ENCODE measurements around the gene NME8. TPM values are rescaled to one million over a fixed set of nuclear protein-coding genes. Genes with fewer than 3 reads are reported as not detected.

NME8 gene
- polyA plus RNA-seq, 2 of the 4 experiments (the other 2 are of a cell fraction): not detected

DNA sequence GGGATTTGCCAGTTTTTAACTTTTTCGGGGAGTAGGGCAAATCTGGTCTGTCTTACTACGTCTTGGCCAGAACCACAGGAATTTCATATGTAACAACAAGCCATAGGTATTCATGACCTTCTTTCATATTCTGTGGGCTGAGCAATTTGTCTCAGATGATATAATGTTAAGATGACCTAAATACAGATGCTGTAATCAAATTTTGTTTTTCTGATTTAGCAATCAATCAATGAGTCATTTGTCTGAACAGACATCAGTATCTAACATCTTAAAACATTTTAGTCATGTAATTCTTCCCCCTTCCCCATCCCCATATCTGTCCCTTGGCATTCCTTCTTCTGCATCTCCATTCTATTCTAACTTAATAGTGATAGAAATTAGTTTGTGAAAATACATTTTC lies 24.8 kb upstream of the NME8 start:
- Histone ChIP-seq H3K4me1 (no peaks in the 10 kb centered on the region), H3K4me3 (no peak overlapping the region), H3K9me3 (peaks cover 16% of the 10 kb centered on the region; the same call in 2 of the 3 replicates), H3K4me2 (no peak overlapping the region), H3K27ac (no peak overlapping the region)
- WGBS (ENCODE audit: missing lambda C conversion rate): 27% methylated on average over 2 of the region's 2 CpGs
- ATAC-seq (no peak), FAIRE-seq (no peak), DNase-seq (ENCODE audit: low read depth in 1 of 2, low spot score in 1 of 2) (no peak)
- TF ChIP-seq CBX8 (IDR thresholded peaks at IDR 0.05) (no peak), ESRRA (IDR thresholded peaks at IDR 0.05; ENCODE audit: borderline replicate concordance, low read length) (no peak), HOXB13 (CRISPR knock-in tag; IDR thresholded peaks at IDR 0.05; ENCODE audit: low read depth) (no peak), ZSCAN20 (CRISPR knock-in tag; IDR thresholded peaks at IDR 0.05) (no peak), EHMT2 (IDR thresholded peaks at IDR 0.05; ENCODE audit: low read depth) (no peak), RARB (CRISPR knock-in tag; IDR thresholded peaks at IDR 0.05) (no peak), HOXB5 (CRISPR knock-in tag; IDR thresholded peaks at IDR 0.05) (no peak), EHF (CRISPR knock-in tag; IDR thresholded peaks at IDR 0.05) (no peak), JUNB (IDR thresholded peaks at IDR 0.05) (no peak), HOXA7 (CRISPR knock-in tag; IDR thresholded peaks at IDR 0.05) (no peak), SREBF2 (IDR thresholded peaks at IDR 0.05) (no peak), ZC3H11A (IDR thresholded peaks at IDR 0.05) (no peak)
- TF ChIP-seq, protein P1, sequence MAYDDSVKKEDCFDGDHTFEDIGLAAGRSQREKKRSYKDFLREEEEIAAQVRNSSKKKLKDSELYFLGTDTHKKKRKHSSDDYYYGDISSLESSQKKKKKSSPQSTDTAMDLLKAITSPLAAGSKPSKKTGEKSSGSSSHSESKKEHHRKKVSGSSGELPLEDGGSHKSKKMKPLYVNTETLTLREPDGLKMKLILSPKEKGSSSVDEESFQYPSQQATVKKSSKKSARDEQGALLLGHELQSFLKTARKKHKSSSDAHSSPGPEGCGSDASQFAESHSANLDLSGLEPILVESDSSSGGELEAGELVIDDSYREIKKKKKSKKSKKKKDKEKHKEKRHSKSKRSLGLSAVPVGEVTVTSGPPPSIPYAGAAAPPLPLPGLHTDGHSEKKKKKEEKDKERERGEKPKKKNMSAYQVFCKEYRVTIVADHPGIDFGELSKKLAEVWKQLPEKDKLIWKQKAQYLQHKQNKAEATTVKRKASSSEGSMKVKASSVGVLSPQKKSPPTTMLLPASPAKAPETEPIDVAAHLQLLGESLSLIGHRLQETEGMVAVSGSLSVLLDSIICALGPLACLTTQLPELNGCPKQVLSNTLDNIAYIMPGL (CRISPR knock-in tag; IDR thresholded peaks at IDR 0.05; ENCODE audit: borderline replicate concordance): no peak
- TF ChIP-seq, protein P2, sequence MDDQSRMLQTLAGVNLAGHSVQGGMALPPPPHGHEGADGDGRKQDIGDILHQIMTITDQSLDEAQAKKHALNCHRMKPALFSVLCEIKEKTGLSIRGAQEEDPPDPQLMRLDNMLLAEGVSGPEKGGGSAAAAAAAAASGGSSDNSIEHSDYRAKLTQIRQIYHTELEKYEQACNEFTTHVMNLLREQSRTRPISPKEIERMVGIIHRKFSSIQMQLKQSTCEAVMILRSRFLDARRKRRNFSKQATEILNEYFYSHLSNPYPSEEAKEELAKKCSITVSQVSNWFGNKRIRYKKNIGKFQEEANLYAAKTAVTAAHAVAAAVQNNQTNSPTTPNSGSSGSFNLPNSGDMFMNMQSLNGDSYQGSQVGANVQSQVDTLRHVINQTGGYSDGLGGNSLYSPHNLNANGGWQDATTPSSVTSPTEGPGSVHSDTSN (IDR thresholded peaks at IDR 0.05): no peak
- TF ChIP-seq, protein P3, sequence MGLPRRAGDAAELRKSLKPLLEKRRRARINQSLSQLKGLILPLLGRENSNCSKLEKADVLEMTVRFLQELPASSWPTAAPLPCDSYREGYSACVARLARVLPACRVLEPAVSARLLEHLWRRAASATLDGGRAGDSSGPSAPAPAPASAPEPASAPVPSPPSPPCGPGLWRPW (IDR thresholded peaks at IDR 0.05): no peak
- TF ChIP-seq, protein P4, sequence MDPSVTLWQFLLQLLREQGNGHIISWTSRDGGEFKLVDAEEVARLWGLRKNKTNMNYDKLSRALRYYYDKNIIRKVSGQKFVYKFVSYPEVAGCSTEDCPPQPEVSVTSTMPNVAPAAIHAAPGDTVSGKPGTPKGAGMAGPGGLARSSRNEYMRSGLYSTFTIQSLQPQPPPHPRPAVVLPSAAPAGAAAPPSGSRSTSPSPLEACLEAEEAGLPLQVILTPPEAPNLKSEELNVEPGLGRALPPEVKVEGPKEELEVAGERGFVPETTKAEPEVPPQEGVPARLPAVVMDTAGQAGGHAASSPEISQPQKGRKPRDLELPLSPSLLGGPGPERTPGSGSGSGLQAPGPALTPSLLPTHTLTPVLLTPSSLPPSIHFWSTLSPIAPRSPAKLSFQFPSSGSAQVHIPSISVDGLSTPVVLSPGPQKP (IDR thresholded peaks at IDR 0.05; ENCODE audit: low read depth, low read length): no peak
- TF ChIP-seq, protein P5, sequence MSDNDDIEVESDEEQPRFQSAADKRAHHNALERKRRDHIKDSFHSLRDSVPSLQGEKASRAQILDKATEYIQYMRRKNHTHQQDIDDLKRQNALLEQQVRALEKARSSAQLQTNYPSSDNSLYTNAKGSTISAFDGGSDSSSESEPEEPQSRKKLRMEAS (IDR thresholded peaks at IDR 0.05): no peak
- TF ChIP-seq, protein P6, sequence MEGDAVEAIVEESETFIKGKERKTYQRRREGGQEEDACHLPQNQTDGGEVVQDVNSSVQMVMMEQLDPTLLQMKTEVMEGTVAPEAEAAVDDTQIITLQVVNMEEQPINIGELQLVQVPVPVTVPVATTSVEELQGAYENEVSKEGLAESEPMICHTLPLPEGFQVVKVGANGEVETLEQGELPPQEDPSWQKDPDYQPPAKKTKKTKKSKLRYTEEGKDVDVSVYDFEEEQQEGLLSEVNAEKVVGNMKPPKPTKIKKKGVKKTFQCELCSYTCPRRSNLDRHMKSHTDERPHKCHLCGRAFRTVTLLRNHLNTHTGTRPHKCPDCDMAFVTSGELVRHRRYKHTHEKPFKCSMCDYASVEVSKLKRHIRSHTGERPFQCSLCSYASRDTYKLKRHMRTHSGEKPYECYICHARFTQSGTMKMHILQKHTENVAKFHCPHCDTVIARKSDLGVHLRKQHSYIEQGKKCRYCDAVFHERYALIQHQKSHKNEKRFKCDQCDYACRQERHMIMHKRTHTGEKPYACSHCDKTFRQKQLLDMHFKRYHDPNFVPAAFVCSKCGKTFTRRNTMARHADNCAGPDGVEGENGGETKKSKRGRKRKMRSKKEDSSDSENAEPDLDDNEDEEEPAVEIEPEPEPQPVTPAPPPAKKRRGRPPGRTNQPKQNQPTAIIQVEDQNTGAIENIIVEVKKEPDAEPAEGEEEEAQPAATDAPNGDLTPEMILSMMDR (IDR thresholded peaks at IDR 0.05): no peak
- CTCF ChIA-PET: interaction anchor here (1.0 kb wide), 1 partner anchor 91 kb away, joined by 3 read pairs; no protein-coding TSS in a partner anchor
- POLR2A ChIA-PET: no interaction called here

DNA sequence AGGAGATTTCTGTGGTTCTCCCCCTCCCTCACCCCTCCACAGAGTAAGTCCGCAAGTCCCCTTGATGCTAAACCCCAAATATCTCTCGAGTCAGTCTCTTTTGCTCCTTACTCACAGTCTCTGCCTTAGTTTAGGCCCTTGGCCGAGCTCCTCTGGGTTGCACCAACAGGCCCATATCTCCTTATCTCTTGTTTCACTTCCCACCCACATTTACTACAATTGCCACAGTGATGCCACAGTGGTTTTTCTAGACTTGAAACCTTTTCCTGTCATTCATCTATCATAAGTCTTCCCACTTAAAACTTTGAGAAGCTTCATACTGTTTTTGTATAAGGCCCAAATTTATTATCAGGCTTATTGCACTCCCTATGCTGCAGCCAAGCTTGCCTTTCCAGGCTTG lies 23.4 kb upstream of the NME8 start:
- DNase-seq (ENCODE audit: low read depth in 1 of 2, low spot score in 1 of 2) (no peak), ATAC-seq (no peak), FAIRE-seq (no peak)
- H3K4me1 ChIP-seq: no peaks in the 10 kb centered on the region
- H3K4me2 ChIP-seq: no peak overlapping the region
- H3K27ac ChIP-seq: no peak overlapping the region
- ChIA-PET POLR2A (no interaction called here), CTCF (interaction anchor here (1.7 to 2.3 kb wide), 3 partner anchors 9 to 590 kb away, joined by 6 to 9 read pairs (median 6); no protein-coding TSS in a partner anchor)
- 52% methylated on average over 2 of the region's 3 CpGs for WGBS (ENCODE audit: missing lambda C conversion rate)
- H3K4me3 ChIP-seq: no peak overlapping the region
- H3K9me3 ChIP-seq: peaks cover 11% of the 10 kb centered on the region; the same call in 2 of the 3 replicates
- TF ChIP-seq, protein P1 (CRISPR knock-in tag; IDR thresholded peaks at IDR 0.05; ENCODE audit: borderline replicate concordance): no peak
- no peak for TF ChIP-seq HOXB13 (CRISPR knock-in tag; IDR thresholded peaks at IDR 0.05; ENCODE audit: low read depth)
- TF ChIP-seq POLR2AphosphoS2 (conservative IDR thresholded peaks at IDR 0.05; ENCODE audit: low read length): no peak
- TF ChIP-seq HOXB5 (CRISPR knock-in tag; IDR thresholded peaks at IDR 0.05): no peak
- TF ChIP-seq EHF (CRISPR knock-in tag; IDR thresholded peaks at IDR 0.05): no peak
- TF ChIP-seq, protein P7, sequence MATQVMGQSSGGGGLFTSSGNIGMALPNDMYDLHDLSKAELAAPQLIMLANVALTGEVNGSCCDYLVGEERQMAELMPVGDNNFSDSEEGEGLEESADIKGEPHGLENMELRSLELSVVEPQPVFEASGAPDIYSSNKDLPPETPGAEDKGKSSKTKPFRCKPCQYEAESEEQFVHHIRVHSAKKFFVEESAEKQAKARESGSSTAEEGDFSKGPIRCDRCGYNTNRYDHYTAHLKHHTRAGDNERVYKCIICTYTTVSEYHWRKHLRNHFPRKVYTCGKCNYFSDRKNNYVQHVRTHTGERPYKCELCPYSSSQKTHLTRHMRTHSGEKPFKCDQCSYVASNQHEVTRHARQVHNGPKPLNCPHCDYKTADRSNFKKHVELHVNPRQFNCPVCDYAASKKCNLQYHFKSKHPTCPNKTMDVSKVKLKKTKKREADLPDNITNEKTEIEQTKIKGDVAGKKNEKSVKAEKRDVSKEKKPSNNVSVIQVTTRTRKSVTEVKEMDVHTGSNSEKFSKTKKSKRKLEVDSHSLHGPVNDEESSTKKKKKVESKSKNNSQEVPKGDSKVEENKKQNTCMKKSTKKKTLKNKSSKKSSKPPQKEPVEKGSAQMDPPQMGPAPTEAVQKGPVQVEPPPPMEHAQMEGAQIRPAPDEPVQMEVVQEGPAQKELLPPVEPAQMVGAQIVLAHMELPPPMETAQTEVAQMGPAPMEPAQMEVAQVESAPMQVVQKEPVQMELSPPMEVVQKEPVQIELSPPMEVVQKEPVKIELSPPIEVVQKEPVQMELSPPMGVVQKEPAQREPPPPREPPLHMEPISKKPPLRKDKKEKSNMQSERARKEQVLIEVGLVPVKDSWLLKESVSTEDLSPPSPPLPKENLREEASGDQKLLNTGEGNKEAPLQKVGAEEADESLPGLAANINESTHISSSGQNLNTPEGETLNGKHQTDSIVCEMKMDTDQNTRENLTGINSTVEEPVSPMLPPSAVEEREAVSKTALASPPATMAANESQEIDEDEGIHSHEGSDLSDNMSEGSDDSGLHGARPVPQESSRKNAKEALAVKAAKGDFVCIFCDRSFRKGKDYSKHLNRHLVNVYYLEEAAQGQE (IDR thresholded peaks at IDR 0.05): no peak
- no peak for TF ChIP-seq SMC3 (IDR thresholded peaks at IDR 0.05)
- TF ChIP-seq PHF8 (IDR thresholded peaks at IDR 0.05; ENCODE audit: borderline replicate concordance, low read depth): no peak
- no peak for TF ChIP-seq JUNB (IDR thresholded peaks at IDR 0.05)
- TF ChIP-seq ZFP36 (IDR thresholded peaks at IDR 0.05; ENCODE audit: borderline replicate concordance, partially characterized antibody): no peak
- TF ChIP-seq FOSB (CRISPR knock-in tag; IDR thresholded peaks at IDR 0.05): no peak
- TF ChIP-seq MAFK (IDR thresholded peaks at IDR 0.05; ENCODE audit: partially characterized antibody): no peak
